HepG2 (cell line): ENCODE results near the gene JPH2. TPM values are rescaled to one million over a fixed set of nuclear protein-coding genes. Genes with fewer than 3 reads are reported as not detected.

Experiments used
- ATAC-seq: fragments of 200-7000 bp; cut with Tn5 transposase; 3 replicates; pipeline ENCODE4 v1.9.1; 2020; ENCODE audit warnings: mild to moderate bottlenecking, moderate library complexity
- BruUV-seq: library from RNA; stranded (reverse); fragments of 400-500 nt; replicated peaks from 2 replicates; lab custom pipeline; 2021; lab: Mats Ljungman, UMichigan
- CTCF ChIA-PET: fragments of 300-600 bp; formaldehyde crosslinking; extraction: SDS; loops from one replicate; lab custom pipeline; 2021; ENCODE audit warnings: low total read pairs, inconsistent platforms, low intra/inter-chr PET ratio; lab: Yijun Ruan, JAX
- POLR2A ChIA-PET: fragments of 350-600 bp; sonication (Branson Sonifier 250); formaldehyde crosslinking; loops from one replicate; lab custom pipeline; 2020; ENCODE audit warnings: antibody characterized with exemption, inconsistent platforms; lab: Yijun Ruan, JAX
- DNase-seq: peaks from one replicate; pipeline ENCODE4 v3.0.0-alpha.2; 2015; ENCODE audit warnings: low spot score
- FAIRE-seq: peaks from 3 replicates; lab custom pipeline; 2011; peaks lifted over from hg19 to GRCh38; lab: Jason Lieb, UNC
- H2AFZ ChIP-seq: one replicate; pipeline ENCODE4 v1.6.1; 2011; ENCODE audit warnings: low read length, inconsistent platforms
- H3K27ac ChIP-seq: fragments of 300-600 bp; 3 replicates; pipeline ENCODE4 v1.8.0; 2011; ENCODE audit warnings: mixed run types, mild to moderate bottlenecking, mixed read lengths, low read length, inconsistent platforms; ENCODE audit not compliant: insufficient read depth; ENCODE audit errors: extremely low read length
- H3K27me3 ChIP-seq, 2 experiments: fragments of 200-600 bp in 1 of 2; 2 replicates in 1 of 2; 3 replicates in 1 of 2; pipeline versions ENCODE4 v1.6.0 to v1.8.0; 2011; ENCODE audit warnings: low read length in 2 of 2, mild to moderate bottlenecking in 2 of 2, moderate library complexity in 2 of 2, inconsistent platforms in 1 of 2; ENCODE audit not compliant: insufficient read depth in 2 of 2, control insufficient read depth in 1 of 2
- H3K36me3 ChIP-seq, 2 experiments: fragments of 200-600 bp in 1 of 2; replicated peaks in 1 of 2; 2 replicates in 1 of 2; 3 replicates in 1 of 2; pipeline versions ENCODE4 v1.5.1 to v1.8.0; 2011; ENCODE audit warnings: low read length in 2 of 2, inconsistent platforms in 1 of 2; ENCODE audit not compliant: insufficient read depth in 2 of 2, control insufficient read depth in 1 of 2
- H3K4me1 ChIP-seq: 2 replicates; pipeline ENCODE4 v1.5.1; 2012; ENCODE audit warnings: low read length, inconsistent platforms; ENCODE audit not compliant: insufficient read depth
- H3K4me2 ChIP-seq: 2 replicates; pipeline ENCODE4 v1.6.0; 2011; ENCODE audit warnings: low read depth, low read length, inconsistent platforms
- H3K4me3 ChIP-seq, 3 experiments: fragments of 200-600 bp in 1 of 3; sonication (generic), shearing (Covaris generic) in 1 of 3; replicated peaks in 1 of 3; 2 replicates each; pipeline ENCODE4 v1.5.1; 2011 to 2016; ENCODE audit warnings: low read length in 3 of 3, inconsistent platforms in 2 of 3, low read depth in 2 of 3, mild to moderate bottlenecking in 2 of 3, control low read depth in 1 of 3, mixed read lengths in 1 of 3; ENCODE audit not compliant: insufficient read depth in 1 of 3
- H3K79me2 ChIP-seq: one replicate; pipeline ENCODE4 v1.6.1; 2011; ENCODE audit warnings: low read length, inconsistent platforms; ENCODE audit not compliant: insufficient read depth
- H3K9ac ChIP-seq: 2 replicates; pipeline ENCODE4 v1.6.0; 2011; ENCODE audit warnings: mild to moderate bottlenecking, low read depth, low read length, inconsistent platforms; ENCODE audit not compliant: insufficient read depth
- H3K9me3 ChIP-seq: 2 replicates; pipeline ENCODE4 v1.5.1; 2012; ENCODE audit warnings: mild to moderate bottlenecking, low read length
- H4K20me1 ChIP-seq: 2 replicates; pipeline ENCODE4 v1.6.0; 2011; ENCODE audit warnings: inconsistent platforms, mild to moderate bottlenecking, low read length, moderate library complexity; ENCODE audit not compliant: insufficient read depth
- CTCF ChIP-seq: sonication (generic); formaldehyde crosslinking; IDR thresholded peaks from 2 replicates; pipeline ENCODE4 v1.5.0; 2020; ENCODE audit warnings: mild to moderate bottlenecking, missing genetic modification reagents, moderate library complexity
- HMGXB3 ChIP-seq: sonication (generic); formaldehyde crosslinking; IDR thresholded peaks from 2 replicates; pipeline ENCODE4 v1.4.0; 2020; ENCODE audit warnings: missing genetic modification reagents, borderline replicate concordance
- THYN1 ChIP-seq: sonication (generic); formaldehyde crosslinking; IDR thresholded peaks from 2 replicates; pipeline ENCODE4 v1.8.1; 2023; ENCODE audit warnings: low read depth, mild to moderate bottlenecking, moderate library complexity, missing genetic modification reagents, borderline replicate concordance
- ZNF552 ChIP-seq: sonication (generic); formaldehyde crosslinking; IDR thresholded peaks from 2 replicates; pipeline ENCODE4 v1.9.0; 2022; ENCODE audit warnings: missing genetic modification reagents, mild to moderate bottlenecking, borderline replicate concordance
- ZNF598 ChIP-seq: sonication (generic); formaldehyde crosslinking; IDR thresholded peaks from 2 replicates; pipeline ENCODE4 v1.5.1; 2020; ENCODE audit warnings: mild to moderate bottlenecking, missing genetic modification reagents, borderline replicate concordance
- ZNF687 ChIP-seq: sonication (generic); formaldehyde crosslinking; IDR thresholded peaks from 2 replicates; pipeline ENCODE4 v1.5.1; 2020; ENCODE audit warnings: mild to moderate bottlenecking, missing genetic modification reagents, moderate library complexity
- WGBS: methylation state at CpG from one replicate; pipeline ENCODE4 v1.1.6; 2017; ENCODE audit warnings: low lambda C conversion rate; 5-methylcytosine and 5-hydroxymethylcytosine counted together
- in situ Hi-C: cut with HindIII; loops from 2 replicates; pipeline ENCODE4 v1.10.0; 2017; ENCODE audit warnings: low pct_unique_long_range_greater_than_20kb; ENCODE audit not compliant: extremely low pct_ligation_motif_present
- intact Hi-C: fragments of 100-400 bp; cut with micrococcal nuclease; formaldehyde crosslinking; loops from one replicate; pipeline ENCODE4 v1.10.0; 2022; ENCODE audit not compliant: unreplicated experiment
- polyA plus RNA-seq, 8 experiments: library from polyadenylated mRNA; depleted of rRNA in 3 of 8; stranded (reverse) in 7 of 8; unstranded in 1 of 8; fragments of >200 nt; fragmentation: Illumina TruSeq in 4 of 8; extraction: Trizol in 4 of 8; gene quantifications; 2 replicates each; pipeline versions ENCODE4 v1.2.1 to v1.2.3, GENCODE V29; 2011 to 2016; ENCODE audit warnings: low read depth in 4 of 8, missing spikeins in 1 of 8, mixed read lengths in 1 of 8; ENCODE audit not compliant: insufficient read depth in 1 of 8
- total RNA-seq, 5 experiments: library from RNA; depleted of rRNA; stranded (reverse); fragments of >200 nt; fragmentation: Illumina TruSeq; extraction: Trizol; gene quantifications; 2 replicates each; pipeline ENCODE4 v1.2.3, GENCODE V29; 2016; ENCODE audit warnings: low read depth in 1 of 5

The JPH2 gene
- total and polyA plus RNA-seq, 2 of the 13 experiments (the other 11 are each of a cell fraction or from before 2014, with no cell fraction given) = 0.42 TPM; not detected in 1

GRCh38 chr20:44146272-44146671, 40.7 kb downstream of the JPH2 start:
- POLR2A ChIA-PET = no interaction called here
- no peak for FAIRE-seq
- in situ Hi-C loops = no loop called here
- Histone ChIP-seq H2AFZ (no peak overlapping the region), H3K4me3 (no peak overlapping the region), H3K9ac (no peak overlapping the region), H3K27ac (no peak overlapping the region), H3K27me3 (peaks cover 8 to 54% of the 10 kb centered on the region in 2 experiments; a peak in 4 of 5 replicates), H3K9me3 (no peaks in the 10 kb centered on the region), H3K36me3 (no peaks in the 10 kb centered on the region), H3K4me1 (peaks cover 14% of the 10 kb centered on the region), H4K20me1 (no peaks in the 10 kb centered on the region), H3K4me2 (no peak overlapping the region), H3K79me2 (no peaks in the 10 kb centered on the region)
- TF ChIP-seq ZNF598 = no peak
- TF ChIP-seq THYN1 (CRISPR knock-in tag) = no peak
- TF ChIP-seq ZNF552 (CRISPR knock-in tag) = no peak
- TF ChIP-seq CTCF (CRISPR knock-in tag) = no peak
- TF ChIP-seq ZNF687 (CRISPR knock-in tag) = no peak
- no peak for TF ChIP-seq HMGXB3 (CRISPR knock-in tag)
- ATAC-seq = no peak
- intact Hi-C loops = no loop called here
- CTCF ChIA-PET = no interaction called here
- DNase-seq = no peak
- BruUV-seq = no TSS peak
- WGBS = 27% methylated on average over 4 of the region's 4 CpGs
